ENCODE measurements around the gene LBHD1. TPM values are rescaled to one million over a fixed set of nuclear protein-coding genes. Genes with fewer than 3 reads are reported as not detected.

LBHD1 gene
- polyA plus RNA-seq, 3 donors, result 1.9 to 9.1 (median 2.9) TPM

- intact Hi-C loops (cut with micrococcal nuclease), result no loop called here
- no CpG with 5 or more reads among the region's 7 CpGs for WGBS (ENCODE audit: insufficient coverage)
- H3K4me3 ChIP-seq (replicated peaks in 1 of 3; ENCODE audit: low read depth in 2 of 3, low read length in 3 of 3), result peak overlapping the region in 2 of 3 experiments; percentile 27 to 91
- H3K27ac ChIP-seq (ENCODE audit: low read depth in 1 of 2, low read length in 2 of 2), result peak overlapping the region; percentile 75 to 95
- peak overlapping the region; percentile 77 for H2AFZ ChIP-seq (ENCODE audit: insufficient read depth, low read depth, low read length, poor library complexity, severe bottlenecking)
- H3K4me2 ChIP-seq (replicated peaks; ENCODE audit: extremely low read depth, low read length, poor library complexity, severe bottlenecking), result peak overlapping the region; percentile 97
- H3K4me3 Mint-ChIP-seq, result peak overlapping the region; percentile 89 to 96
- H3K27ac Mint-ChIP-seq, result peak overlapping the region; percentile 92 to 97 (median 95)
- H3K36me3 ChIP-seq (replicated peaks in 1 of 2; ENCODE audit: control insufficient read depth in 1 of 2, insufficient read depth in 2 of 2, low read length in 2 of 2), result peaks cover 25 to 38% of the 10 kb centered on the region in 2 donors
- H3K27me3 ChIP-seq (ENCODE audit: control insufficient read depth in 2 of 2, insufficient read depth in 2 of 2, low read length in 2 of 2), result no peaks in the 10 kb centered on the region
- H3K79me2 ChIP-seq (ENCODE audit: insufficient read depth, low read length), result peaks cover 21% of the 10 kb centered on the region
- H3K9ac ChIP-seq (ENCODE audit: insufficient read depth, low read length, poor library complexity, severe bottlenecking), result peak overlapping the region; percentile 72
- no peaks in the 10 kb centered on the region for H3K9me3 ChIP-seq (replicated peaks in 1 of 2; ENCODE audit: control insufficient read depth in 1 of 2, insufficient read depth in 1 of 2, low read length in 2 of 2)
- H3K36me3 Mint-ChIP-seq, result peaks cover 34 to 50% of the 10 kb centered on the region in 2 donors
- H3K27me3 Mint-ChIP-seq (ENCODE audit: low read depth in 3 of 3), result peaks cover 0 to 3% (median 0%) of the 10 kb centered on the region in 3 donors
- no peaks in the 10 kb centered on the region for H4K20me1 ChIP-seq (ENCODE audit: insufficient read depth, low read length)
- DNase-seq, result no peak
- H3K9me3 Mint-ChIP-seq, result no peaks in the 10 kb centered on the region
- peaks cover 18% of the 10 kb centered on the region for H3K4me1 Mint-ChIP-seq
- TF ChIP-seq, protein P1, sequence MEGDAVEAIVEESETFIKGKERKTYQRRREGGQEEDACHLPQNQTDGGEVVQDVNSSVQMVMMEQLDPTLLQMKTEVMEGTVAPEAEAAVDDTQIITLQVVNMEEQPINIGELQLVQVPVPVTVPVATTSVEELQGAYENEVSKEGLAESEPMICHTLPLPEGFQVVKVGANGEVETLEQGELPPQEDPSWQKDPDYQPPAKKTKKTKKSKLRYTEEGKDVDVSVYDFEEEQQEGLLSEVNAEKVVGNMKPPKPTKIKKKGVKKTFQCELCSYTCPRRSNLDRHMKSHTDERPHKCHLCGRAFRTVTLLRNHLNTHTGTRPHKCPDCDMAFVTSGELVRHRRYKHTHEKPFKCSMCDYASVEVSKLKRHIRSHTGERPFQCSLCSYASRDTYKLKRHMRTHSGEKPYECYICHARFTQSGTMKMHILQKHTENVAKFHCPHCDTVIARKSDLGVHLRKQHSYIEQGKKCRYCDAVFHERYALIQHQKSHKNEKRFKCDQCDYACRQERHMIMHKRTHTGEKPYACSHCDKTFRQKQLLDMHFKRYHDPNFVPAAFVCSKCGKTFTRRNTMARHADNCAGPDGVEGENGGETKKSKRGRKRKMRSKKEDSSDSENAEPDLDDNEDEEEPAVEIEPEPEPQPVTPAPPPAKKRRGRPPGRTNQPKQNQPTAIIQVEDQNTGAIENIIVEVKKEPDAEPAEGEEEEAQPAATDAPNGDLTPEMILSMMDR (IDR thresholded peaks at IDR 0.05), result no peak
- H3K4me1 ChIP-seq (ENCODE audit: control insufficient read depth in 1 of 2, insufficient read depth in 2 of 2, low read length in 2 of 2), result peaks cover 18 to 24% of the 10 kb centered on the region in 2 donors
Observed at GRCh38 chr11:62622476-62623089, 49.5 kb downstream of the LBHD1 start.

GRCh38 chr11:62621567-62622470 is 50.2 kb downstream of the LBHD1 start, which contains the start of gene B3GAT3:
Gene B3GAT3, minus strand, starts transcription at chr11:62621986. Its CDS starts 39 bp downstream, at chr11:62621947.
- Mint-ChIP-seq H3K9me3 (no peaks in the 10 kb centered on the region), H3K4me3 (peak within 1 kb of the TSS; percentile 96 to 99), H3K27me3 (ENCODE audit: low read depth in 3 of 3) (peaks cover 0 to under 1% (median 0%) of the 10 kb centered on the region in 3 donors), H3K36me3 (peaks cover 33 to 50% of the 10 kb centered on the region in 2 donors), H3K27ac (peak within 1 kb of the TSS; percentile 94 to 97 (median 97)), H3K4me1 (peaks cover 18% of the 10 kb centered on the region)
- TF ChIP-seq, protein P1 (IDR thresholded peaks at IDR 0.05), result no peak
- peaks cover 18 to 24% of the 10 kb centered on the region in 2 donors for H3K4me1 ChIP-seq (ENCODE audit: control insufficient read depth in 1 of 2, insufficient read depth in 2 of 2, low read length in 2 of 2)
- H3K4me2 ChIP-seq (replicated peaks; ENCODE audit: extremely low read depth, low read length, poor library complexity, severe bottlenecking), result peak within 1 kb of the TSS; percentile 97
- intact Hi-C loops (cut with micrococcal nuclease), result no loop called here
- peak; percentile 99 to 100 (median 100) for DNase-seq
- no peaks in the 10 kb centered on the region for H3K9me3 ChIP-seq (replicated peaks in 1 of 2; ENCODE audit: control insufficient read depth in 1 of 2, insufficient read depth in 1 of 2, low read length in 2 of 2)
- H2AFZ ChIP-seq (ENCODE audit: insufficient read depth, low read depth, low read length, poor library complexity, severe bottlenecking), result peak within 1 kb of the TSS; percentile 91
- peak within 1 kb of the TSS; percentile 72 for H3K9ac ChIP-seq (ENCODE audit: insufficient read depth, low read length, poor library complexity, severe bottlenecking)
- WGBS (ENCODE audit: insufficient coverage), result under 1% methylated on average over 75 of the region's 77 CpGs
- peaks cover 21% of the 10 kb centered on the region for H3K79me2 ChIP-seq (ENCODE audit: insufficient read depth, low read length)
- H3K36me3 ChIP-seq (replicated peaks in 1 of 2; ENCODE audit: control insufficient read depth in 1 of 2, insufficient read depth in 2 of 2, low read length in 2 of 2), result peaks cover 22 to 38% of the 10 kb centered on the region in 2 donors
- H3K4me3 ChIP-seq (replicated peaks in 1 of 3; ENCODE audit: low read depth in 2 of 3, low read length in 3 of 3), result peak within 1 kb of the TSS; percentile 69 to 91 (median 87)
- peak within 1 kb of the TSS; percentile 76 to 95 for H3K27ac ChIP-seq (ENCODE audit: low read depth in 1 of 2, low read length in 2 of 2)
- no peaks in the 10 kb centered on the region for H4K20me1 ChIP-seq (ENCODE audit: insufficient read depth, low read length)
- no peaks in the 10 kb centered on the region for H3K27me3 ChIP-seq (ENCODE audit: control insufficient read depth in 2 of 2, insufficient read depth in 2 of 2, low read length in 2 of 2)
